ENCODE results near the gene ATP2C2.
"Not testable (repeated sequence)": the region's sequence is repeated elsewhere in the genome, so short reads cannot be mapped to it uniquely, and the experiment has no call there.

Gene ATP2C2

DNA sequence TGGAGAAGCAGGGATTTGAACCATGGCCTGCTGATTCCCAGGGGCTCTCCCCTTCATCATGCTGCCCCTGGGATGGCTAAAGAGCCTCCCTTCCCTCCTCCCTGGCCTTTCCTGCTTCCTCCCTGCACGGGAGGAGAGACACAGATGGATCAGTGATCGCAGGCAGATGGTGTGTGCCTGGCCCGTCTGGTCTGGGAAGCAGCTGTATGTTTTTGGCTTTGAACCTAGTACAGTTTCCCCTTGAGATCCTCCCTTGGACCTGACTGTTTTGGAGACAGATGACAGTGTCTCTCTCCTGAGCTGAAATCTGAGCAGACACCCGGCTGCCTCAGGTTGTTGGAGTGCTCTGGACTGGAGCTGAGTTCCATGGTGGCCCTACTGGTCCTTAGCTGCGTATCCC, 29.0 kb upstream of the ATP2C2 start:
- no peak for TF ChIP-seq FOXP2 (optimal IDR thresholded peaks at IDR 0.05; ENCODE audit: control extremely low read depth, extremely low read length, insufficient read depth)
- no peak for TF ChIP-seq EZH2 (IDR thresholded peaks at IDR 0.05)
- no peak for TF ChIP-seq POLR2AphosphoS5 (IDR thresholded peaks at IDR 0.05; ENCODE audit: borderline replicate concordance, low read depth, low read length)
- Histone ChIP-seq H3K27ac (no peak overlapping the region), H3K36me3 (ENCODE audit: insufficient read depth, low read length) (no peaks in the 10 kb centered on the region), H3K9me3 (ENCODE audit: low read depth, low read length) (no peaks in the 10 kb centered on the region), H3K4me3 (no peak overlapping the region), H3K9ac (ENCODE audit: insufficient read length) (no peak overlapping the region)
- no peak for DNase-seq (ENCODE audit: low read depth, low spot score)

DNA sequence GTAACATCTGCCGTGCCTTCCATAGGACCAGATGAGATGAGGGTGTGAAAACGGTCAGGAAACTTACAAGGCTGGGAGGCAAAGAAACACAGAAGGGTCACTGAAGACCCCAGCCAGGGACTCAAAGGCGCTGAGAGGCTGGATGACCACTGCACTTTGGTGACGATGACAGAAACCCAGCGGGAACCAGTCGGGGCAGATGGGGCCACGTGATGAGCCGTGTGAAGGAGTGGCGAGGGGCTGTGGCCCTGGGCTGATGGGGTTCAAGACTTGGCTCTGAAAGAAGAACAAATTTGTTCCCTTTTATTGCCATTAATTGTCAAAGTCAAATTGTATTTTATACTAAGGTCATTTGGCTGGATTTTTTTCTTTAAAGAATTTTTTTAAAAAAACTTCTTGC, 28.6 kb upstream of the ATP2C2 start:
- TF ChIP-seq EZH2 (IDR thresholded peaks at IDR 0.05): no peak
- no peak for TF ChIP-seq POLR2AphosphoS5 (IDR thresholded peaks at IDR 0.05; ENCODE audit: borderline replicate concordance, low read depth, low read length)
- no peak for TF ChIP-seq FOXP2 (optimal IDR thresholded peaks at IDR 0.05; ENCODE audit: control extremely low read depth, extremely low read length, insufficient read depth)

DNA sequence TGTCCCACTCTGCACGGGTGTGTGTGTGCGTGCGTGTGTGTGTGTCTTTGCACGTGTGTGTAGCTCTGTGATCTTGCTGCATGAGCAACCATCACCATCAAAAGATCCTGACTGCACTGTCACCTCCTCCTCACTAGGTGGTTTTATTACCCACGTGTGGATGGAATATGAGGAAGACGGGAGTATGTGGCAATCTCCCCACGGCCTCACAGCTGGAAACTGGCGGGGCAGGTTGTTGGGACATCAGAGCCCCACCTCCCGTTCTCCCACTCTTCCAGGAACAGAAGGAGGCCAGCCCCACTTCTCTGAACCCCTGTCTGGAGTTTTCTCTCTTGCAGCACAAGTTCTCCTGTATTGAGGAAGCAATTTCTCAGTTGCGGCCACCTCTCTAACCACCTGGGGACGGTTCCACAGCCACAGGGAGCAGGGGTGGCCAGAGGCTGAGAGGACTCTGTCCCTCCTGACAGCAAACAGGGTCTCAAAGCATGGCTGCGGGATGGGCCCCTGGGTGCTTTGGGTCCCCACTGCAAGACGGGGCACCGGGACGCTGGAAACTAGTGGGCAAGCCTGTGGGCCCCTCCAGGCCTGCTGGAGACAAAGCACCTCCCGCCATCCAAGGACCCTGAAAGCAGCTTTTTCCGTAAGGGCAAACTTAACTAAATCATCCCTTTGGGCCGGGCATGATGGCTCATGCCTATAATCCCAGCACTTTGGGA, 27.9 kb upstream of the ATP2C2 start:
- Histone ChIP-seq H3K27ac (no peak overlapping the region), H3K36me3 (ENCODE audit: insufficient read depth, low read length) (no peaks in the 10 kb centered on the region), H3K9me3 (ENCODE audit: low read depth, low read length) (no peaks in the 10 kb centered on the region), H3K9ac (ENCODE audit: insufficient read length) (no peak overlapping the region), H3K4me3 (no peak overlapping the region)
- DNase-seq (ENCODE audit: low read depth, low spot score): no peak
- TF ChIP-seq POLR2AphosphoS5 (IDR thresholded peaks at IDR 0.05; ENCODE audit: borderline replicate concordance, low read depth, low read length): no peak
- TF ChIP-seq FOXP2 (optimal IDR thresholded peaks at IDR 0.05; ENCODE audit: control extremely low read depth, extremely low read length, insufficient read depth): no peak
- TF ChIP-seq EZH2 (IDR thresholded peaks at IDR 0.05): no peak

More for the DNA sequence above, 28.6 kb upstream of the ATP2C2 start:
- no peaks in the 10 kb centered on the region for H3K36me3 ChIP-seq (ENCODE audit: insufficient read depth, low read length)
- no peaks in the 10 kb centered on the region for H3K9me3 ChIP-seq (ENCODE audit: low read depth, low read length)
- H3K27ac ChIP-seq: no peak overlapping the region
- DNase-seq (ENCODE audit: low read depth, low spot score): no peak
- H3K9ac ChIP-seq (ENCODE audit: insufficient read length): no peak overlapping the region
- H3K4me3 ChIP-seq: no peak overlapping the region

DNA sequence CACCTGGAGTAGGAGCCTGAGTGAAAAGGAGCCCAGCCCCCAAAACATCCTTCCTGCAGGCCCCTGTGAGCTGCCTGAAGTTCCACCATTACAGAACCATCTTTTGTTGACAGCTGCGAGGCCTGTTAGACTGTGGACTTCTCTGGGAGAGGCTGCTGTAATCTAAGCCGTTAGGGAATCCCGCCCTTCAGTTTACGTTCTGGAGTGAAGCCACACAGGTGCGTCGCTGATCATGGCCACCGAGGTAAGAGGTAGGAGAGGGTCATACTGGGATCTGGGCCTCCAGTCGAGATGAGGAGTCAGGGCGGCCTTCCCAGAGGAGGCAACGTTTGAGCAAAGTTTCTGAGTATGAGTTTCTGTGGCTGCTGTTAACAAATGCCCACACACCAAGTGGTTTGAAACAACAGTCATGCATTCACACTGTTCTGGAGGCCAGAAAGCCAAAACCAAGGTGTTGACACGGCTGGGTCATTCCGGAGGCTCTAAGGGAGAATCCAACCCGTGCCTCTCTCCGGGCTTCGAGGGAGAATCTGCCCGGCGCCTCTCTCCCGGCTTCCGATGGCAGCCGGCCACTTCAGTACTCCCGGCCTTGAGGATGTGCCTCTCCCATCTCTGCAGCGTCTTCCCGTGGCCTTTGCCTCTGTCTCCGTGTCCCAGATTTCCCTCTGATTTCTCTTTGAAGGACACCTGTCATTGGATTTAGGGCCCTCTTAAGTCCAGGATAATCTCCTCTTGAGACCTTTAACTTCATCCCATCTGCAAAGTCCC, 26.6 kb upstream of the ATP2C2 start:
- Histone ChIP-seq H3K36me3 (ENCODE audit: insufficient read depth, low read length) (no peaks in the 10 kb centered on the region), H3K27ac (no peak overlapping the region), H3K4me3 (no peak overlapping the region), H3K9me3 (ENCODE audit: low read depth, low read length) (no peaks in the 10 kb centered on the region), H3K9ac (ENCODE audit: insufficient read length) (no peak overlapping the region)
- DNase-seq (ENCODE audit: low read depth, low spot score): no peak
- TF ChIP-seq POLR2AphosphoS5 (IDR thresholded peaks at IDR 0.05; ENCODE audit: borderline replicate concordance, low read depth, low read length) (no peak), FOXP2 (optimal IDR thresholded peaks at IDR 0.05; ENCODE audit: control extremely low read depth, extremely low read length, insufficient read depth) (no peak), EZH2 (IDR thresholded peaks at IDR 0.05) (no peak)

DNA sequence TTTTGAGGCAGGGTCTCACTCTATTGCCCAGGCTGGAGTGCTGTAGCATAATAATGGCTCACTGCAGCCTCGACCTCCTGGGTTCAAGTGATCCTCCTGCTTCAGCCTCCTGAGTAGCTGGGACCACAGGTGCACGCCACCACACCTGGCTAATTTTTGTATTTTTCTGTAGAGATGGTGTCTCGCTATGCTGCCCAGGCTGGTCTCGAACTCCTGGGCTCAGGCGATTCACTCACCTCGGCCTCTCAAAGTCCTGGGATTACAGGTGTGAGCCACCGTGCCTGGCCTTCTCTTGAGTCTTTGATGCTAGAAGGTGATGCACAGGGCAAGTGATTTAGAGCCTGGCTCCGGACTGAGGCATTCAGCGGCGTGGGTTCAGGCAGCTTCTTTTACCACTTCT, 24.5 kb upstream of the ATP2C2 start:
- H3K9ac ChIP-seq (ENCODE audit: insufficient read length); H3K36me3 ChIP-seq (ENCODE audit: insufficient read depth, low read length); DNase-seq (ENCODE audit: low read depth, low spot score); H3K4me3 ChIP-seq; H3K9me3 ChIP-seq (ENCODE audit: low read depth, low read length); H3K27ac ChIP-seq: not testable (repeated sequence)

DNA sequence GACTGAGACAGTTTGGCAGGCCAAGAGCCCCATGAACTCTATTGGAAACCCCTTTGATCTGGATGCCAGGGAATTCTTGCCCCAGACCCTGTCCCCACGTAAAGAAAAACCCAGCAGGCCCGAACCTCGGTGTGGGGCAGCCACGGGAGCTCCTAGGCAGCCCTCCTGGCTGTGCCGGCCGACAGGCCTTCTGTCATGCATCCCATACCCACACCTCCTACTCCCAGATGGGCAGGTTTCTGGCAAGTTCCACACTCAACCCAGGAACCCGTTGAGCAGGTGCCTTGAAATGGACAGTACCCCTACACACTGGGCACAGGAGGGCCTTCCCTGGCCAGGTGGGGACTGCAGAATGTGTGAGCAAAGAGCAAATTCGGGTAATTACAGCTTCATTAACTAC, 23.6 kb upstream of the ATP2C2 start:
- TF ChIP-seq EZH2 (IDR thresholded peaks at IDR 0.05) (no peak), POLR2AphosphoS5 (IDR thresholded peaks at IDR 0.05; ENCODE audit: borderline replicate concordance, low read depth, low read length) (no peak), FOXP2 (optimal IDR thresholded peaks at IDR 0.05; ENCODE audit: control extremely low read depth, extremely low read length, insufficient read depth) (no peak)
- Histone ChIP-seq H3K4me3 (no peak overlapping the region), H3K36me3 (ENCODE audit: insufficient read depth, low read length) (no peaks in the 10 kb centered on the region), H3K9ac (ENCODE audit: insufficient read length) (no peak overlapping the region), H3K27ac (no peak overlapping the region), H3K9me3 (ENCODE audit: low read depth, low read length) (no peaks in the 10 kb centered on the region)
- no peak for DNase-seq (ENCODE audit: low read depth, low spot score)

DNA sequence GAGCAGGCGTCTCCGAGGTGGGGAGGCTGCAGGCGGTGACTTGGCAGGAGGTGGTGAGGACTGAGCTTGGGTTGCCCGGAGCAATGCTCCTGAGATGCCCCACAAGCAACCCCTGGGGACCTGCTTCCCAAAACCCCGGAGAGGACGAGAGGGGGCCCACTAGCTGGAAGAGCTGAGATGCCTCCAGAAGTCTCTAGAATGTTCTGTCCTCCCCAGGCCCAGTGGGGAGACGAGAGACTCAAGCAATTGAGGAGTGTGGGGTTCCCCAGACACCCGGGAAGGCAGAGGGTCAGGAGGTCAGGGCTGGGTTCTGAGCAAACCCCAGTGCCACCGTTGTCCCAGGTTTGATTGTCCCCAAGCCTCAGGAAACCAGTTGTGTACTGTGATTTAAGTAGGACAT, 21.2 kb upstream of the ATP2C2 start:
- DNase-seq (ENCODE audit: low read depth, low spot score): no peak
- H3K4me3 ChIP-seq: no peak overlapping the region
- H3K27ac ChIP-seq: no peak overlapping the region
- no peaks in the 10 kb centered on the region for H3K36me3 ChIP-seq (ENCODE audit: insufficient read depth, low read length)
- H3K9me3 ChIP-seq (ENCODE audit: low read depth, low read length): no peaks in the 10 kb centered on the region
- H3K9ac ChIP-seq (ENCODE audit: insufficient read length): no peak overlapping the region
- TF ChIP-seq FOXP2 (optimal IDR thresholded peaks at IDR 0.05; ENCODE audit: control extremely low read depth, extremely low read length, insufficient read depth) (no peak), POLR2AphosphoS5 (IDR thresholded peaks at IDR 0.05; ENCODE audit: borderline replicate concordance, low read depth, low read length) (no peak), EZH2 (IDR thresholded peaks at IDR 0.05) (no peak)

DNA sequence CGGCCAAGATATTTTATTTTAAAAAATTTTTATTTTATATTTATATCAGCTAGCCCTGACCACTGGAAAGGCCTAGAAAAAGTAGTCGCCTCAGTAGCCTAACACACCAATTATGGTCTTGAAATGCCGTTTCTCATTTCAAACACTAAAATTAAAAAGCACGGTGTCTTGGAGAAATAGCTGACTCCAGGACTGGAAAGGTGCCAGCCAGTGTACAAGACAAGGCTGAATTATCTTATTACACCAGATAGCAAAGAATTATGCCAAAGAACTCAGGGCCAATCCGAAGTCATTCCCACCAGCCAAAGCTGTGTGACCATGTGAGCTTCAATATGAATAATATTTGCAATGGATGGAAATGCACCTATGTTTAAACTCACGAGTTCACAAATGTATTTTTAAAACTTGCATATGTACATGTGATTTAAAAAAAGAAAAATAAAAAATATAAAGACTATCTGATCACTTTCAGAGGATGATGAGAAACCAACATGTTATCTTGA, 19.9 kb upstream of the ATP2C2 start:
- H3K9ac ChIP-seq (ENCODE audit: insufficient read length): no peak overlapping the region
- H3K27ac ChIP-seq: no peak overlapping the region
- H3K36me3 ChIP-seq (ENCODE audit: insufficient read depth, low read length): no peaks in the 10 kb centered on the region
- DNase-seq (ENCODE audit: low read depth, low spot score): no peak
- no peaks in the 10 kb centered on the region for H3K9me3 ChIP-seq (ENCODE audit: low read depth, low read length)
- H3K4me3 ChIP-seq: no peak overlapping the region
- TF ChIP-seq EZH2 (IDR thresholded peaks at IDR 0.05) (no peak), POLR2AphosphoS5 (IDR thresholded peaks at IDR 0.05; ENCODE audit: borderline replicate concordance, low read depth, low read length) (no peak), FOXP2 (optimal IDR thresholded peaks at IDR 0.05; ENCODE audit: control extremely low read depth, extremely low read length, insufficient read depth) (no peak)
